Mucosa of rectum (tissue), 2 donors: Measurements from ENCODE around the gene KCNJ9.

Experiments used
- H3K27ac ChIP-seq, 2 donors: one replicate each; pipeline ENCODE4 v1.7.0; 2013; ENCODE audit warnings: inconsistent platforms in 2 of 2, low read depth in 2 of 2, low read length in 2 of 2
- H3K27me3 ChIP-seq, 2 donors: one replicate each; pipeline ENCODE4 v1.7.0; 2013; ENCODE audit warnings: low read length in 2 of 2; ENCODE audit not compliant: control insufficient read depth in 2 of 2, insufficient read depth in 2 of 2
- H3K36me3 ChIP-seq, 2 donors: one replicate each; pipeline ENCODE4 v1.7.0; 2013; ENCODE audit warnings: low read length in 2 of 2; ENCODE audit not compliant: control insufficient read depth in 2 of 2, insufficient read depth in 2 of 2
- H3K4me1 ChIP-seq, 2 donors: one replicate each; pipeline ENCODE4 v1.7.0; 2013; ENCODE audit warnings: low read length in 2 of 2, mild to moderate bottlenecking in 1 of 2; ENCODE audit not compliant: control insufficient read depth in 2 of 2, insufficient read depth in 2 of 2
- H3K4me3 ChIP-seq, 2 donors: one replicate each; pipeline ENCODE4 v1.7.0; 2013; ENCODE audit warnings: low read length in 2 of 2
- H3K9ac ChIP-seq, 2 donors: one replicate each; pipeline ENCODE4 v1.7.0; 2013; ENCODE audit warnings: low read length in 2 of 2, low read depth in 1 of 2, mild to moderate bottlenecking in 1 of 2
- H3K9me3 ChIP-seq, 2 donors: one replicate each; pipeline ENCODE4 v1.7.0; 2013; ENCODE audit warnings: low read length in 2 of 2; ENCODE audit not compliant: control insufficient read depth in 2 of 2
- donor health status: healthy.
- donor health status: Normal muscosa, but diverticular disease.

KCNJ9 gene

DNA sequence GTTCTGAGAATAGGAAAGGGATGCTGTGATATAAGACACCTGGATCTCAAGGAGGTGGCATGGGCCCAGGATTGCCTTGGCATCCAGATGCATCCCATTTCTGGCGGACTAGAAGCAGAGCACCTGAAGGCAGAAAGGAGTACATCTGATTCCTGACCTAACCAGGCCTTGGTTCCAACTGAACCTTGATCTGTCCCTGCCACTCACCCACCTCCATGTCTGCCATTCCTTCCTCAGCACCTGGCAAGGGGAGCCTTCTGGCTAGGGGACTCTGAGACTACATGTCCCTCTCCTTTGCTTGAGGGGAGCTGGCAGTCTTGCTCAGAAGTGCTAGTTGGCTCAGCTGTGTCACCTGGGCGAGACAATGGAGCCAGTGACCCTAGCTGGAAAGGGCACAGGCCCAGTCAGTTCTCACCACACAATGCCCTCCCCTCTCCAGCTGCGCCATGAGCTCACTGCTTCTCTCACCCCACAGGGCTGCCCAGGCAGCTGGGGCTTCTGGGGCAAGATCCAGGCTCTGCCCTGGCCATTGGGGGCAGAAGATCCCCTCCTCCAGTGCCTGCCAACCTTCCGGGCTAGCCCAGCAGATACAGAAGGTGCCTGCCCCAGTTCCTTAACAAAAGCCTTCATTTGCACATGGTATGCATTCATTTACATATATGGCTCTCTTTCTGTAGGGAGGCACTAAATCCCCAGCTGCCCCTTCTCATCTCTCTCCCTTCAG, 14.2 kb downstream of the KCNJ9 start:
- H3K4me1 ChIP-seq, result peaks cover 43 to 54% of the 10 kb centered on the region in 2 donors
- no peak overlapping the region for H3K4me3 ChIP-seq

DNA sequence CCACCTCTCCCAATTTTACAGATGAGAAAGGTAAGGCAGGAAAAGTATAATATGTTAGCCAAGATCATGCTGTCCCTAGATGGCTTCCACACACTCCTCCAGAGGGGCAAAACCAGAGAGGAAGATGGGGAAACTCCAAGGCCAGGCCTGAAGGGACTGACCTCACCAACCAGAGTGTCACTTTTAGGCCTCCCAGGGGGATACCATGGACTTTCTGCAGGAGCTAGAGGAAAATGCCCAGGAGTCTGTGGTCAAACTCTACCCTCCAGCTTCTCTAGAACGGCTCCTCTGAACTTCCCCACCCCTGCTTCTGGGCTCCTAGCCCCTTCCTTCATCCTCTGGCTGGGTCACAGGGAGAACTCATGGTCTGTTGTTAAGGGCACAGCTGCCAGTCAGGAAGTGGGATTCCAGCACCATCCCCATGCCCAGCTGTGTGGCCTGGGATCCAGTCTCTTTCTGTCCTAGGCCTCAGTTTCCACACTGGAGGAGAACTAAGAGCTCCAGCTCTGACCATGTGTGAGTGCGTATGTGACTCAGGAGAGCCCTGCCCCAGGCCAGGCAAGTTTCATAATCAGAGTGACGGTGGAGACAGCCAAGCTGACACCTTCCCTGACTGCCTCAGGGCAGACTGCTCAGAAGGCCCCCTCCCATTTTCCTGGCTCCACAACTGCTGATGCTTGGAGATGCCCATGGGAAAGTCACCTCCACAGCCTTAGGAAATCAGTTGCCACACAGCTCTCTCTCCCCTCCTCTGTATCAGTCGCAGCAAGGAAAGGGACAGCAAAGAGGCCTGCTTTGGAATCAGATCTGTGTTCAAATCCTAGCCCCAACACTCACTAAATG, 15.2 kb downstream of the KCNJ9 start:
- no peak overlapping the region for H3K27ac ChIP-seq
- H3K27me3 ChIP-seq, result no peaks in the 10 kb centered on the region
- peak overlapping the region; percentile 20 to 44 for H3K9ac ChIP-seq
- H3K4me3 ChIP-seq, result peak overlapping the region in 1 of 2 donors; percentile 23
- H3K36me3 ChIP-seq, result peaks cover 8 to 22% of the 10 kb centered on the region in 2 donors
- no peaks in the 10 kb centered on the region for H3K9me3 ChIP-seq
- H3K4me1 ChIP-seq, result peaks cover 48 to 59% of the 10 kb centered on the region in 2 donors

More for the DNA sequence above, 14.2 kb downstream of the KCNJ9 start:
- H3K9me3 ChIP-seq, result no peaks in the 10 kb centered on the region
- peak overlapping the region in 1 of 2 donors; percentile 23 for H3K27ac ChIP-seq
- peaks cover 11 to 27% of the 10 kb centered on the region in 2 donors for H3K36me3 ChIP-seq
- H3K9ac ChIP-seq, result no peak overlapping the region
- no peaks in the 10 kb centered on the region for H3K27me3 ChIP-seq

DNA sequence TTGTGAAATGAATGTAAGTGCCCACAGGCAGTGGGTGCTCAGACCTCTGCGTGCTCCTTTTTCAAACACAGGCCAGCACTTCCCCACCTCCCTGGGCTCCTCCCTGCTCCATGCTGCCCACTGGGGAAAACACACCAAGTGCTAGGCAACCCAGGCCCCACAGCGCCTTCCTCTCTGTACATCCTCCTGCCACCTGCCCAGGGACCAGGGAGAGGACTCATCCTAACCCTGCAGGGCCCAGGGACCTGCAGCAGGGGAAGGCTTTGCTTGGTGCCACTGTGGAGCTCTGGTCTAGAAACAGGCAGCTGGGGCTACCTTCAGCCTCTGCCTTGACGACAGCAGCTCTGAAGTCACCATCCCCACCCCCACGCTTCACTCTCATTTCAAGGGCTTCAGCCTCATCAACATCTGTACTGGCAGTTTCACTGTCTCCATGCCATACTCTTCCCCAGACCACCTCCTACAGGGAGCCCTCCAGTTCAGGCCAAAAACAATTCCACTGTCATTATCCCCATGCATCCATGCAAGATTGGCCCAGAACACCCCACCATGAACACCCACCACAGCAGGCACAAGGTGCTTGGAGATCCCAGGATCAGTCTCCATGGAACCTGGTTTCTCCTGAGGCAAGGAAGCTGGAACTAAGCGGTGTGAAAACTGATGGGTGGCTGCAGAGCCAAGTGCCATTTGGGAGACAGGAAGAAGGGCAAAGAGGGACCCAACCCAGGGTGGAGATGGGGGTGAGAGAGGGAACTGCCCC, 16.0 kb downstream of the KCNJ9 start:
- Histone ChIP-seq H3K4me1 (peaks cover 50 to 66% of the 10 kb centered on the region in 2 donors), H3K27me3 (no peaks in the 10 kb centered on the region), H3K27ac (peak overlapping the region; percentile 88 to 93), H3K9ac (peak overlapping the region; percentile 89 to 94), H3K9me3 (no peaks in the 10 kb centered on the region), H3K36me3 (peaks cover 4 to 14% of the 10 kb centered on the region in 2 donors), H3K4me3 (peak overlapping the region; percentile 80 to 91)

DNA sequence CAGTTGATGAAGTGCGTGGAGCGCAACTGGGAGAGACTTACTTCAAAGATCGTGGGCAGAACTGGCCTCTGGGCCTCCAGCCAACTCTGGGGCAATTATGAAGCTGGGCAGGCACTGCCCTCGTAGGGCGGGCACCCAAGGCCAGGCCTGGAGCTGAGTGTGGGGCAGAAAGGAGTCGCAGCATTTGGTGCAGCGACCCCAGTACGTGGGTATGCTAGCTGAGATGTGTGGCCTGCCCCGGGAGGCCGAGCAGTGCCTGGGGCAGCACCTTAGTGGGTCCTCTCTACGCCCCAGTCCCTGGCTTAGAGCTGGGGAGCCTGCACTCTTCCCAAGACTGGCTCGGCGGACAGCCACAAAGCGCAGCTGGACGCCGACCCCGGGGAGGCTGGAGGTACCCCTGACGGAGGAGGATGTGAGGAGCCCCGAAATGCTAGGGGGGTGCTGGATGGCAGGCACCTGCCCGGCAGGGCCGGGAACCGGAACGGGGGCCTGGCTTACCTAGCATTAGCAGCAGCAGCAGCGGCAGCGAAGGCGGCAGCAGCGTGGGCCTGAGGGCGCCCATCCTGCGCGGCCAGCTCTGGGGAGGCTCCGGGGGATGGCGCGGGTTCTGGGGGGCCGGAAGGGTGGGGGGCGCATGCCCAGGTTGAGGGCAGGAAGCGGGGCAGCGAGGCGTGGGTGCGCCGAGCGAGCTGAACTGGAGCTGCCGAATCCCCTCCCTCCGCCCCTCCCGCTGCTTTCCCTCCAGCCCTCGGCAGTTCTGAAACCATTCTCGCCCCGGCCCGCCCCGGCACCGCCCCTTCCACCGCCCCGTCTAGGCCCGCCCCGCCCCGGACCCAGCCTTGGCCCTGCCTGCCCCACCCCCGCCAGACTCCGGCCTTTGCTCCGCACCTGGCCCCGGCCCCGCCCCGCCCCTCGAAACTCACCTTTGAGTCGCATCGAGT, 16.8 kb downstream of the KCNJ9 start, which contains the start of gene IGSF8:
Gene IGSF8 (minus strand): TSS at position 709 of the 941 bp plus-strand sequence. CDS start 147 bp downstream, at position 562.
- peaks cover 2 to 10% of the 10 kb centered on the region in 2 donors for H3K36me3 ChIP-seq
- peaks cover 50 to 63% of the 10 kb centered on the region in 2 donors for H3K4me1 ChIP-seq
- no peaks in the 10 kb centered on the region for H3K27me3 ChIP-seq
- H3K9ac ChIP-seq, result peak within 1 kb of the TSS; percentile 89 to 94
- H3K27ac ChIP-seq, result peak within 1 kb of the TSS; percentile 88 to 93
- no peaks in the 10 kb centered on the region for H3K9me3 ChIP-seq
- peak within 1 kb of the TSS; percentile 80 to 91 for H3K4me3 ChIP-seq

DNA sequence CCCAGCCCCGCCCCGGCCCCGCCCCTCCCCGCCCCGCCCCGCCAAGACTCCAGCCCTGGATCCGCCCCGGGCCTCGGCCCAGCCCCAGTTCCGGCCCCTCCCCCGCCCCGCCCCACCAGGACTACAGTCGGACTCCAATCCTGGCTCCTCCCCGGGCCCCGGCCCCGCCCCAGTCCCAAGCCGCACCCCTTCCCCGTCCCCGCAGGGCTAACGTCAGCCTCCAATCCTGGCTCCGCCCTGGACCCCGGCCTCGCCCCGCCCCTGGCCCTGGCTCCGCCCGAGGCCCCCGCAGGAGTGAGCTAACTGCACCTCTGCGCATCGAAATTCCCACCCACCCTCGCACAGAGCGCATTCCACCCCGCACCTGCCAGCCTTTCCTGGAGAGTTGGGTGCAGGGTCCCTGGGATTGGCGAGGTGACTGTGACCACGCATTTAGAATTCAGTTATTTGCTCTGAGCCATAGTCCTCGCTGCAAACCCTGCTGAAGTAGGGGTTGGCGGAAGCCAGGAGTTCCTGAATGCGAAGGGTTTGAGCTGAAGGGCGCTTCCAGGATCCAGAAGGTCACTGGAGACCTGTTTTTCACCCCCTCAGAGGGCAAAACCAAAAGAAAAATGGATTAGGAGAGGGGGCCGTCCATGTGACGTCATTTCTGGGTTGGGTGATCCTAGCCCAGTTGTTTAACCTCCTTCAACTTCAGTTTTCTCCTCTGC, 17.7 kb downstream of the KCNJ9 start:
- H3K36me3 ChIP-seq, result peaks cover 2 to 9% of the 10 kb centered on the region in 2 donors
- H3K27ac ChIP-seq, result peak overlapping the region; percentile 85 to 93
- no peaks in the 10 kb centered on the region for H3K27me3 ChIP-seq
- no peaks in the 10 kb centered on the region for H3K9me3 ChIP-seq
- peak overlapping the region; percentile 66 to 80 for H3K4me3 ChIP-seq
- H3K4me1 ChIP-seq, result peaks cover 42 to 55% of the 10 kb centered on the region in 2 donors
- peak overlapping the region; percentile 79 to 88 for H3K9ac ChIP-seq

DNA sequence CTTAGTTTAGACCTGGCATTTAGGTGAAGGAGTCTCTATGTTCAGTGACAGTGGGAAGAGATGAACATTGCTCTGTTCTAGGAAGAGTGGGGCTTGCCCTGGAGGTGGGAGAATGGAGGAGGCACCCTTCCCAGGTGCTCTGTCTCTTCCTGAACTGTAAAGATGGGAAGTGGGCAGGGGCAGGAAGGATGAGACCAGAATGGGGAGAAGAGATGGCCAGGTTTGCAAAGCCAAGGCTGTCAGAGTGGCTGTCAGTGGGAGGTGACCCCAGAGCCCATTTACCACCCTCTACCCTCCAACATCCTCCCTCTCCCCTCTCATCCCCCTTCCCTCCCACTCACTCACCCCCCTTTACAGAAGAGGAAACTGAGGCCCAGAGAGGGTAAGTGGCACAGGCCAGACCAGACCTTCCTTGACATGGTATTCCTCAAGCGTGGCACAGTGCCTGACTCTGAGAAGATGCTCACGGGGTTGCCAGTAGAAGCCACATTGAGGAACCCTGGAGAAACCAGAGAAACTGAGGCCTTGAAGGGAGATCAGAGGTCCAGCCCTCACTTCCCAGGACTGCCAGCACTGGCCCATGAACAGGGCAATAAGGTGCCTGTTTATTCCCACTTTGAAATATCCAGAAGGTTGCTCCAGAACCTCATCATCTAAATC, 18.5 kb downstream of the KCNJ9 start:
- Histone ChIP-seq H3K27ac (peak overlapping the region; percentile 85 to 93), H3K4me3 (no peak overlapping the region), H3K9me3 (no peaks in the 10 kb centered on the region), H3K9ac (peak overlapping the region; percentile 79 to 88), H3K4me1 (peaks cover 34 to 47% of the 10 kb centered on the region in 2 donors), H3K27me3 (no peaks in the 10 kb centered on the region), H3K36me3 (peaks cover 2 to 6% of the 10 kb centered on the region in 2 donors)

DNA sequence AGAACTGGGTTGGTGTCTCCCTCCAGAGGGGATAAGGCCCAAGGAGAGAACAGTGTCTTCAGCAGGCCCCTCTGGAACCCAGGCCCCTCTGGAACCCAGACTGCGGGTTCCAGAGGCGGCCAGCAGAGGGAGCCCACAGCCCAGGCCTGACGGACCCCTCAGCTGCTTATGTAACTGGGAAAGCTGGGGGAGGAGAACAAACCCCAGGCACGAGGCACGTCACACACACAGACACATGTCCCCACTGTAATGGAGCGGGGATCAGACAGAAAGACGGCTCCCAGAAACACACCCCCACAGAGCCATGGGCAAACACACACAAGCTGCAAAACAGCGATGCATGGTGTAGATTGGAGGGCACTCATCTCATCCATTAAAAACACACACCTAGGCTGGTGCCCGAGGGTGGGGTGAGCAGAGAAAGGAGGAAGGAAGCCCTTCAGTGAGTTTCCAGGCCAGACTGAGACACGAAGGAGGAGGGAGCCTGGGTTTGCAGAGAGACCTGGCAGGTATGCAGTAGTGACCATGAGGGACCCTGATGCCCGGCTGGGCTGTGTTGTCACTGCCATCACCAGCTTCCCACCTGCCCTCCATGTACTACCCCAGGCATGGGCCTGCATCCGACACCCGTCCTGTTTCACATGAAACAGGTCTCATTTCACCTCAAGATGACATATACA, 19.8 kb downstream of the KCNJ9 start:
- peak overlapping the region in 1 of 2 donors; percentile 40 for H3K4me3 ChIP-seq

More for the DNA sequence above, 19.8 kb downstream of the KCNJ9 start:
- no peaks in the 10 kb centered on the region for H3K9me3 ChIP-seq
- H3K27me3 ChIP-seq, result no peaks in the 10 kb centered on the region
- peaks cover 24 to 34% of the 10 kb centered on the region in 2 donors for H3K4me1 ChIP-seq
- no peaks in the 10 kb centered on the region for H3K36me3 ChIP-seq
- H3K9ac ChIP-seq, result peak overlapping the region in 1 of 2 donors; percentile 28
- H3K27ac ChIP-seq, result peak overlapping the region; percentile 16 to 62
